A673 (cell line): ENCODE measurements around the gene IFT27. TPM values are rescaled to one million over a fixed set of nuclear protein-coding genes. Genes with fewer than 3 reads are reported as not detected.

Source experiments
- BruUV-seq: library from RNA; stranded (reverse); fragments of 400-500 nt; replicated peaks from 2 replicates; lab custom pipeline; 2021; lab: Mats Ljungman, UMichigan
- CTCF ChIA-PET: fragments of 300-600 bp; sonication (Branson Sonifier 250); formaldehyde crosslinking; loops from one replicate; lab custom pipeline; 2022; ENCODE audit warnings: antibody characterized with exemption; lab: Charles Lee
- POLR2A ChIA-PET: fragments of 300-600 bp; sonication (Branson Sonifier 250); formaldehyde crosslinking; loops from one replicate; lab custom pipeline; 2022; ENCODE audit warnings: antibody characterized with exemption; ENCODE audit not compliant: low non-redundant PET; lab: Charles Lee
- DNase-seq: peaks from one replicate; pipeline ENCODE4 v3.0.0-alpha.2; 2015; ENCODE audit warnings: low spot score
- H3K27ac ChIP-seq: fragments of 200-600 bp; sonication (generic); 2 replicates; pipeline ENCODE4 v1.5.1; 2016; ENCODE audit warnings: mixed run types, low read depth, mild to moderate bottlenecking, mixed read lengths, antibody characterized with exemption, low read length; ENCODE audit not compliant: poor library complexity, severe bottlenecking
- H3K27me3 ChIP-seq: fragments of 200-600 bp; sonication (generic); replicated peaks from 2 replicates; pipeline ENCODE4 v1.6.1; 2017; ENCODE audit warnings: mixed run types, low read depth, mild to moderate bottlenecking, mixed read lengths, antibody characterized with exemption, low read length; ENCODE audit not compliant: insufficient read depth, poor library complexity
- H3K36me3 ChIP-seq: fragments of 200-600 bp; sonication (generic); 2 replicates; pipeline ENCODE4 v1.6.1; 2016; ENCODE audit warnings: mixed run types, mild to moderate bottlenecking, mixed read lengths, antibody characterized with exemption, low read length; ENCODE audit not compliant: insufficient read depth, poor library complexity, severe bottlenecking
- H3K4me1 ChIP-seq: fragments of 200-600 bp; sonication (generic); 2 replicates; pipeline ENCODE4 v1.6.1; 2017; ENCODE audit warnings: mixed run types, mild to moderate bottlenecking, mixed read lengths, antibody characterized with exemption, low read length; ENCODE audit not compliant: insufficient read depth, poor library complexity, severe bottlenecking
- H3K4me3 ChIP-seq: fragments of 200-600 bp; sonication (generic); 2 replicates; pipeline ENCODE4 v1.5.1; 2016; ENCODE audit warnings: low read depth, mixed run types, mild to moderate bottlenecking, mixed read lengths, low read length; ENCODE audit not compliant: poor library complexity, severe bottlenecking
- H3K9me3 ChIP-seq: fragments of 200-600 bp; sonication (generic); 2 replicates; pipeline ENCODE4 v1.6.1; 2016; ENCODE audit warnings: mixed run types, low read depth, mild to moderate bottlenecking, mixed read lengths, antibody characterized with exemption, low read length; ENCODE audit not compliant: poor library complexity, severe bottlenecking
- CTCF ChIP-seq: fragments of 300-800, 200-600 bp; sonication (generic); conservative IDR thresholded peaks from 2 replicates; pipeline ENCODE4 v1.5.1; 2017; ENCODE audit warnings: low read depth, mild to moderate bottlenecking, antibody characterized with exemption, low read length, moderate library complexity, mixed read lengths
- EZH2 ChIP-seq: fragments of 200-600 bp; sonication (generic); IDR thresholded peaks from 2 replicates; pipeline ENCODE4 v1.6.1; 2017; ENCODE audit warnings: borderline replicate concordance, low read depth, mild to moderate bottlenecking, mixed read lengths, antibody characterized with exemption, low read length; ENCODE audit not compliant: poor library complexity, severe bottlenecking
- intact Hi-C: fragments of 100-400 bp; cut with micrococcal nuclease; formaldehyde crosslinking; loops from one replicate; pipeline ENCODE4 v1.10.0; 2022; ENCODE audit not compliant: unreplicated experiment
- total RNA-seq: library from RNA; stranded (reverse); gene quantifications from 2 replicates; pipeline ENCODE4 v1.2.3, GENCODE V29; 2021

IFT27 gene
- total RNA-seq, 1 experiment from 2014 or later, result 24.9 TPM

DNA sequence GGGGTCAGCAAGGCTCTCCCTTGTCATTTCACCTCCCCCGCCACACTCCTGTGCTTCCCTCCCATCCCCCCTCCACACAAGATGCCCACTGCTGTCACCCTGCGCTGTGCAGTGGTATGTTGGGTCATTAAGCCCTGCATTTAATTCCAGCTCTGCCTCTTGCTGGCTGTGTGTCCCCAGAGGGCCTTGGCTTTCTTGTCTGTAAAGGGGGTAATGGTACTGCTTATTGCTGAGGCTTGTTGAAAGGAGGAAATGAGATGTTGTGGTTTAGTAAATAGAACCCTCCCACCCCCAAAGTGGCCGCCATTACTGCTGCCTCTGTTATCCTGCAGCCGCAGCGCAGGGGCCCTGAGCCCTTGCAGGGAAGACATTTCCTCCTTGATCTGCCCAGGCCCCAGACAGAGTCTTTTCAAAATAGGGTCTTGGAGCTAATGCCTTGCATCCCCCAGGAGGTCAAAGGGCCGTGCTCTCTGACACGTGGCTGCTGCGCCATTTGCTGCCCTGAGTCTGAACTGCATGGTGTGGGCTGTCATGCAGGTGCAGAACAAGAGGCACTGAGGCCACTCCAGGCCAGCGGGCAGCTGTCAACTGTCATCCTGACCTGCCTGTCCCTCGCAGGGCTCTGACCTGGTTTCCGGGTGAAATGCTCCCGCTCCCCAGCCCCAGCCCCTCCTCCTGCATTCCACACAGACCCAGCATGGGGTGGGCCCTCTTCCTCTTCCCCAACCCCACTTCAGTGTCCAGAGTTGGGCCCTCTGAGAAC, 22.2 kb upstream of the IFT27 start:
- no peak for TF ChIP-seq EZH2
- TF ChIP-seq CTCF, result no peak
- H3K4me1 ChIP-seq, result no peaks in the 10 kb centered on the region
- H3K27ac ChIP-seq, result no peak overlapping the region
- H3K9me3 ChIP-seq, result no peaks in the 10 kb centered on the region
- no peak overlapping the region for H3K4me3 ChIP-seq
- BruUV-seq, result no TSS peak
- H3K36me3 ChIP-seq, result no peaks in the 10 kb centered on the region
- CTCF ChIA-PET, result interaction anchor here (0.7 kb wide), 1 partner anchor 675 kb away, joined by 3 read pairs; no protein-coding TSS in a partner anchor
- H3K27me3 ChIP-seq, result peaks cover 6% of the 10 kb centered on the region
- DNase-seq, result no peak
- POLR2A ChIA-PET, result no interaction called here
- intact Hi-C loops, result no loop called here

- Histone ChIP-seq H3K4me1 (no peaks in the 10 kb centered on the region), H3K36me3 (no peaks in the 10 kb centered on the region), H3K9me3 (no peaks in the 10 kb centered on the region), H3K27ac (no peak overlapping the region), H3K27me3 (peaks cover 6% of the 10 kb centered on the region), H3K4me3 (no peak overlapping the region)
- DNase-seq, result no peak
- intact Hi-C loops, result no loop called here
- TF ChIP-seq EZH2 (no peak), CTCF (no peak)
- no TSS peak for BruUV-seq
- ChIA-PET CTCF (no interaction called here), POLR2A (no interaction called here)
Observed at GRCh38 chr22:36797374-36797773, 21.5 kb upstream of the IFT27 start.

DNA sequence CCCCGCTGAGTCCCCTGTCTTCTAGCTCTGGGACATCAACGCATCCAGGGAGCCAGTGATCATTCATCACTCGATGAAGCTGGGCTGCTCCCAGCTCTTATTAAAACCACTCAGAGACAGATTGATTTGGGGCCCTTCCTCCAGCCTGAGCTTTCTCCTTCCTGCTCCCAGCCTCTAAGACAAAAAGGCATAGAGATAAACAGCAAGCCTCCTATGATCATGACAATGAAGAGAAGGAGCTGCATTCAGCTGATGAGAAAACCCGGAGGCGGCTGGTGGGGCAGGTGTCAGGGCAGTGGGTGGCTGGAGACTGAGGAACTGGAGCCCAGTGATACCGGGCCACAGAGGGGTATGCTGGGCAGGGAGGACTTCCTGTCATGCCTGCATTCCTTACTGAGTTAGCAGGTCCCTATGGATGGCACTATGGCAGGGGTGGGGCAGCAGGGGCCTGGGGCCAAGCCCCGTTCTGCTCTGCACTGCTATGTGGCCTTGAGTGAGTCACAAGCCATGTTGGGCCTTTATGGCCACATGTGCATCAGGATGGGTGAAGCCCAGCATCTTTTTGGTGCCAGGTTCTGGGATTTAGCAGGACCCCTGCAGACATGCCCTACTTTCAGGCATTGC, 20.7 kb upstream of the IFT27 start:
- POLR2A ChIA-PET, result no interaction called here

More for the DNA sequence above, 20.7 kb upstream of the IFT27 start:
- Histone ChIP-seq H3K4me1 (no peaks in the 10 kb centered on the region), H3K36me3 (no peaks in the 10 kb centered on the region), H3K9me3 (no peaks in the 10 kb centered on the region), H3K4me3 (no peak overlapping the region), H3K27me3 (peaks cover 6% of the 10 kb centered on the region), H3K27ac (no peak overlapping the region)
- DNase-seq, result no peak
- TF ChIP-seq EZH2 (no peak), CTCF (no peak)
- intact Hi-C loops, result no loop called here
- no TSS peak for BruUV-seq
- CTCF ChIA-PET, result no interaction called here
